NCI-H146 (cell line): ENCODE measurements around the gene CHIT1.
"Not testable (repeated sequence)": the region's sequence is repeated elsewhere in the genome, so short reads cannot be mapped to it uniquely, and the experiment has no call there.

Experiments used
- DNase-seq: peaks from one replicate; lab custom pipeline; 2025; lab: John Stamatoyannopoulos, UW

Gene CHIT1

GRCh38 chr1:203229471-203230135 lies at the start of gene CHIT1:
Gene CHIT1, minus strand, starts transcription at chr1:203229673. Its CDS starts 37 bp downstream, at chr1:203229636.
- DNase-seq = no peak

- DNase-seq = no peak
Observed at GRCh38 chr1:203278885-203279406, 49.5 kb upstream of the CHIT1 start.

GRCh38 chr1:203278082-203278884 lies 48.8 kb upstream of the CHIT1 start:
- DNase-seq = peak; percentile 29

GRCh38 chr1:203276916-203277545 lies 47.6 kb upstream of the CHIT1 start:
- no peak for DNase-seq

GRCh38 chr1:203276408-203276807 lies 46.9 kb upstream of the CHIT1 start:
- no peak for DNase-seq

- no peak for DNase-seq
Observed at GRCh38 chr1:203275656-203276272, 46.3 kb upstream of the CHIT1 start.

- DNase-seq = no peak
Observed at GRCh38 chr1:203274603-203275381, 45.3 kb upstream of the CHIT1 start.

- no peak for DNase-seq
Observed at GRCh38 chr1:203273869-203274602, 44.6 kb upstream of the CHIT1 start.

GRCh38 chr1:203273206-203273868 lies 43.9 kb upstream of the CHIT1 start:
- peak; percentile 87 for DNase-seq

GRCh38 chr1:203272633-203273205 lies 43.2 kb upstream of the CHIT1 start:
- DNase-seq = no peak

GRCh38 chr1:203271962-203272632 lies 42.6 kb upstream of the CHIT1 start:
- no peak for DNase-seq

GRCh38 chr1:203271018-203271743 lies 41.7 kb upstream of the CHIT1 start:
- DNase-seq = peak; percentile 31

- no peak for DNase-seq
Observed at GRCh38 chr1:203270448-203270847, 41.0 kb upstream of the CHIT1 start.

- DNase-seq = no peak
Observed at GRCh38 chr1:203269654-203270020, 40.2 kb upstream of the CHIT1 start.

GRCh38 chr1:203268901-203269653 lies 39.6 kb upstream of the CHIT1 start:
- DNase-seq = peak; percentile 77

GRCh38 chr1:203267912-203268311 lies 38.4 kb upstream of the CHIT1 start:
- DNase-seq = no peak

- DNase-seq = peak; percentile 73
Observed at GRCh38 chr1:203267347-203267846, 37.9 kb upstream of the CHIT1 start.

GRCh38 chr1:203266140-203266539 lies 36.7 kb upstream of the CHIT1 start:
- DNase-seq = not testable (repeated sequence)
